Measurements from ENCODE around the gene FRMD6. TPM values are rescaled to one million over a fixed set of nuclear protein-coding genes. Genes with fewer than 3 reads are reported as not detected.
A peak's percentile ranks its signal among the peaks of the same experiment; 100 is the strongest.

FRMD6 gene
- total RNA-seq, 1 experiment from 2014 or later: 9.6 TPM

DNA sequence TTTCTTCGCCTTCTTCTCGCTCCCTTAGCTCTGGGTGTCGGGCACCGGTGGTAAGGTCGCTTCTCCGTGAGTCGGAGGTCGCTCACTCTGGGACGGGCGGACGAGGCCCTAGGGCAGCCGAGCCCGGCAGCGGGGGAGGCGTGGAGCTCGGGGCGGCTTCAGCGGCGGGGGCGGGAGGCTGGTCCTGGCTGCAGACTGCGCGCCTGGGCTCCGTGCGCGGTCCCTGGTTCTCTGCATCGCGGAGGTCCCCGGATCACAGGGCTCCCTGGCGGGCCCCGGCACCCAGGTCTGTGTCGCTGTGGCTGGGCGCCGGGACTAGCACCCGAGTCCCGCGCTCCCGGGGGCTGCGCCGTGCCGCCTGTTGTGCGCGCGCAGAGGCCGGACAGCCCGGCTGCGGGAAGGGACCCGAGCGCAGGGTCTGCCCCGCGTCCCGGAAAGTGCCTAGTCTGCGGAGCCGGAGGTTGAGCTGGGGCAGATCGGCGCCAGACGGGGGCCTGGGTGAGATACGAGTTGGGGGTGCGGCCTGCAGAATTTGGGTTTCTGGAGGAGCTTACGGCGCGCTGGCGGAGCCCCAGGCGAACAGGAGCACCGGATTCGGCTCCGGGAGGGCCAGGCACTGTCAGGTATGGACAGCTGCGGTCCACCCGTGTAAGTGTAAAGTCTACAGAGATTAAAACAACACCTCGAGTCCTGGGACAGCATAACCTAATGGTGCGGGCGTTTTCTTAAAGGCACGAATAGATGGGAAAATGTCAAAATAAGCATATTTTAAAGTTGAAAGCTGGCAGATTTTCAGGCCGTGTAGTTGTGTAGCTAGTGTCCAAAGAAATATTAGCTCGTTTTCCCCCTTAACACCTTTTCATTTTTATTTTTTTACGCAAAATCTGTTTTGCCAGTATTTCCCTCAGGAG lies 713 bp downstream of the FRMD6 start:
- no peaks in the 10 kb centered on the region for H3K79me1 ChIP-seq (ENCODE audit: insufficient read depth, low read depth, low read length, poor library complexity, severe bottlenecking)
- no peaks in the 10 kb centered on the region for H3K79me2 ChIP-seq (ENCODE audit: insufficient read depth, low read length)
- H4K20me1 ChIP-seq (ENCODE audit: control insufficient read depth, insufficient read depth, insufficient read length): no peaks in the 10 kb centered on the region
- H4K8ac ChIP-seq (replicated peaks; ENCODE audit: insufficient read length, low read depth, low read length): no peak overlapping the region
- H2BK120ac ChIP-seq (ENCODE audit: low read depth, low read length, poor library complexity, severe bottlenecking): no peak overlapping the region
- Mint-ChIP-seq H3K4me1 (peaks cover 25 to 26% of the 10 kb centered on the region in 2 experiments), H3K36me3 (ENCODE audit: insufficient read depth in 1 of 3, low read depth in 3 of 3) (no peaks in the 10 kb centered on the region), H3K9me3 (no peaks in the 10 kb centered on the region; a peak in 1 of 5 replicates), H3K4me3 (peak overlapping the region; percentile 86 to 91), H3K27me3 (ENCODE audit: low read depth) (no peaks in the 10 kb centered on the region), H3K27ac (peak overlapping the region in 1 of 3 experiments; percentile 62; a peak in 2 of 7 replicates)
- 0 out of 2 replicates have a peak overlapping the region, but pooled peaks have one; percentile 6 for H3K14ac ChIP-seq (ENCODE audit: insufficient read depth, low read length)
- H3K23me2 ChIP-seq (ENCODE audit: insufficient read length, low read depth, low read length, poor library complexity, severe bottlenecking): peaks cover 19% of the 10 kb centered on the region
- H3K9ac ChIP-seq (ENCODE audit: extremely low read depth, insufficient read length, low read length): peak overlapping the region; percentile 63
- no peaks in the 10 kb centered on the region for H3K9me3 ChIP-seq (ENCODE audit: control insufficient read depth, low read depth, low read length)
- TF ChIP-seq, protein P1, sequence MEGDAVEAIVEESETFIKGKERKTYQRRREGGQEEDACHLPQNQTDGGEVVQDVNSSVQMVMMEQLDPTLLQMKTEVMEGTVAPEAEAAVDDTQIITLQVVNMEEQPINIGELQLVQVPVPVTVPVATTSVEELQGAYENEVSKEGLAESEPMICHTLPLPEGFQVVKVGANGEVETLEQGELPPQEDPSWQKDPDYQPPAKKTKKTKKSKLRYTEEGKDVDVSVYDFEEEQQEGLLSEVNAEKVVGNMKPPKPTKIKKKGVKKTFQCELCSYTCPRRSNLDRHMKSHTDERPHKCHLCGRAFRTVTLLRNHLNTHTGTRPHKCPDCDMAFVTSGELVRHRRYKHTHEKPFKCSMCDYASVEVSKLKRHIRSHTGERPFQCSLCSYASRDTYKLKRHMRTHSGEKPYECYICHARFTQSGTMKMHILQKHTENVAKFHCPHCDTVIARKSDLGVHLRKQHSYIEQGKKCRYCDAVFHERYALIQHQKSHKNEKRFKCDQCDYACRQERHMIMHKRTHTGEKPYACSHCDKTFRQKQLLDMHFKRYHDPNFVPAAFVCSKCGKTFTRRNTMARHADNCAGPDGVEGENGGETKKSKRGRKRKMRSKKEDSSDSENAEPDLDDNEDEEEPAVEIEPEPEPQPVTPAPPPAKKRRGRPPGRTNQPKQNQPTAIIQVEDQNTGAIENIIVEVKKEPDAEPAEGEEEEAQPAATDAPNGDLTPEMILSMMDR (conservative IDR thresholded peaks at IDR 0.05): no peak
- no peak overlapping the region for H2BK12ac ChIP-seq (ENCODE audit: insufficient read length, low read depth, low read length)
- H3K23ac ChIP-seq (ENCODE audit: insufficient read length, low read depth, low read length): no peak overlapping the region
- peaks cover 4% of the 10 kb centered on the region; the same call in 1 of the 2 replicates for H3K4me1 ChIP-seq (ENCODE audit: insufficient read depth, low read length)
- no peak overlapping the region for H3K4ac ChIP-seq (ENCODE audit: low read depth, low read length)
- H3K18ac ChIP-seq (ENCODE audit: insufficient read length, low read depth, low read length): no peak overlapping the region
- no peak overlapping the region for H4K91ac ChIP-seq (ENCODE audit: insufficient read length, low read depth, low read length)
- no CpG with 5 or more reads among the region's 75 CpGs for WGBS (ENCODE audit: extremely low coverage, insufficient read length, low lambda C conversion rate)
- no peak overlapping the region for H2BK20ac ChIP-seq (ENCODE audit: low read depth, low read length, poor library complexity, severe bottlenecking)
- no peak overlapping the region for H2BK5ac ChIP-seq (ENCODE audit: insufficient read length, low read length)
- DNase-seq: peak; percentile 49
- H3K4me2 ChIP-seq (ENCODE audit: insufficient read depth, insufficient read length, low read length): peak overlapping the region; percentile 94
- no peak overlapping the region for H3K27ac ChIP-seq (ENCODE audit: insufficient read length, low read depth, low read length)
- no peak overlapping the region for H2AK5ac ChIP-seq (ENCODE audit: insufficient read length, low read length)
- H4K5ac ChIP-seq (ENCODE audit: insufficient read length, low read depth, low read length): no peak overlapping the region
- no peak overlapping the region for H3T11ph ChIP-seq (ENCODE audit: low read length)
- H2BK15ac ChIP-seq (ENCODE audit: low read depth, low read length): no peak overlapping the region
- no peak overlapping the region for H3K56ac ChIP-seq (ENCODE audit: insufficient read length, low read depth, low read length)
- H2AFZ ChIP-seq (ENCODE audit: low read length): no peak overlapping the region
- H3K27me3 ChIP-seq (ENCODE audit: insufficient read depth, low read length): no peaks in the 10 kb centered on the region

All from H9 (cell line).